Measurements from ENCODE around the gene RAB13.

GRCh38 chr1:153942766-153943549 lies 43.2 kb downstream of the RAB13 start:
- TF ChIP-seq REST (IDR thresholded peaks at IDR 0.05; ENCODE audit: low read depth) (no peak), RAD21 (IDR thresholded peaks at IDR 0.05; ENCODE audit: low read depth) (no peak), FOXM1 (IDR thresholded peaks at IDR 0.05; ENCODE audit: borderline replicate concordance, low read depth) (no peak), YY1 (IDR thresholded peaks at IDR 0.05; ENCODE audit: low read depth) (no peak), TAF1 (IDR thresholded peaks at IDR 0.05; ENCODE audit: low read depth) (no peak), EP300 (IDR thresholded peaks at IDR 0.05; ENCODE audit: borderline replicate concordance) (no peak), MAX (IDR thresholded peaks at IDR 0.05) (no peak)
